ENCODE measurements around the gene RTF1. TPM values are rescaled to one million over a fixed set of nuclear protein-coding genes. Genes with fewer than 3 reads are reported as not detected.

RTF1 gene
- total RNA-seq, 1 donor from 2014 or later = 54.4 TPM

- no peaks in the 10 kb centered on the region for H3K36me3 Mint-ChIP-seq
- TF ChIP-seq, protein P1, sequence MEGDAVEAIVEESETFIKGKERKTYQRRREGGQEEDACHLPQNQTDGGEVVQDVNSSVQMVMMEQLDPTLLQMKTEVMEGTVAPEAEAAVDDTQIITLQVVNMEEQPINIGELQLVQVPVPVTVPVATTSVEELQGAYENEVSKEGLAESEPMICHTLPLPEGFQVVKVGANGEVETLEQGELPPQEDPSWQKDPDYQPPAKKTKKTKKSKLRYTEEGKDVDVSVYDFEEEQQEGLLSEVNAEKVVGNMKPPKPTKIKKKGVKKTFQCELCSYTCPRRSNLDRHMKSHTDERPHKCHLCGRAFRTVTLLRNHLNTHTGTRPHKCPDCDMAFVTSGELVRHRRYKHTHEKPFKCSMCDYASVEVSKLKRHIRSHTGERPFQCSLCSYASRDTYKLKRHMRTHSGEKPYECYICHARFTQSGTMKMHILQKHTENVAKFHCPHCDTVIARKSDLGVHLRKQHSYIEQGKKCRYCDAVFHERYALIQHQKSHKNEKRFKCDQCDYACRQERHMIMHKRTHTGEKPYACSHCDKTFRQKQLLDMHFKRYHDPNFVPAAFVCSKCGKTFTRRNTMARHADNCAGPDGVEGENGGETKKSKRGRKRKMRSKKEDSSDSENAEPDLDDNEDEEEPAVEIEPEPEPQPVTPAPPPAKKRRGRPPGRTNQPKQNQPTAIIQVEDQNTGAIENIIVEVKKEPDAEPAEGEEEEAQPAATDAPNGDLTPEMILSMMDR (conservative IDR thresholded peaks at IDR 0.05) = no peak
- no peaks in the 10 kb centered on the region for H3K9me3 Mint-ChIP-seq
- no peak for DNase-seq (ENCODE audit: extremely low spot score, unreplicated experiment)
- H3K4me1 Mint-ChIP-seq (ENCODE audit: unreplicated experiment) = peaks cover 4% of the 10 kb centered on the region
- H3K4me3 Mint-ChIP-seq = peak overlapping the region; percentile 59
- peaks cover 100% of the 10 kb centered on the region for H3K27me3 Mint-ChIP-seq
- H3K27ac Mint-ChIP-seq = peak overlapping the region; percentile 59
Observed at GRCh38 chr15:41502795-41503668, 86.1 kb downstream of the RTF1 start.

- Mint-ChIP-seq H3K4me3 (peak overlapping the region; percentile 59), H3K9me3 (no peaks in the 10 kb centered on the region), H3K27ac (peak overlapping the region; percentile 59), H3K4me1 (ENCODE audit: unreplicated experiment) (peaks cover 4% of the 10 kb centered on the region), H3K36me3 (no peaks in the 10 kb centered on the region), H3K27me3 (peaks cover 98% of the 10 kb centered on the region)
- TF ChIP-seq, protein P1 (conservative IDR thresholded peaks at IDR 0.05) = no peak
- no peak for DNase-seq (ENCODE audit: extremely low spot score, unreplicated experiment)
Observed at GRCh38 chr15:41503669-41504010, 86.7 kb downstream of the RTF1 start.

DNA sequence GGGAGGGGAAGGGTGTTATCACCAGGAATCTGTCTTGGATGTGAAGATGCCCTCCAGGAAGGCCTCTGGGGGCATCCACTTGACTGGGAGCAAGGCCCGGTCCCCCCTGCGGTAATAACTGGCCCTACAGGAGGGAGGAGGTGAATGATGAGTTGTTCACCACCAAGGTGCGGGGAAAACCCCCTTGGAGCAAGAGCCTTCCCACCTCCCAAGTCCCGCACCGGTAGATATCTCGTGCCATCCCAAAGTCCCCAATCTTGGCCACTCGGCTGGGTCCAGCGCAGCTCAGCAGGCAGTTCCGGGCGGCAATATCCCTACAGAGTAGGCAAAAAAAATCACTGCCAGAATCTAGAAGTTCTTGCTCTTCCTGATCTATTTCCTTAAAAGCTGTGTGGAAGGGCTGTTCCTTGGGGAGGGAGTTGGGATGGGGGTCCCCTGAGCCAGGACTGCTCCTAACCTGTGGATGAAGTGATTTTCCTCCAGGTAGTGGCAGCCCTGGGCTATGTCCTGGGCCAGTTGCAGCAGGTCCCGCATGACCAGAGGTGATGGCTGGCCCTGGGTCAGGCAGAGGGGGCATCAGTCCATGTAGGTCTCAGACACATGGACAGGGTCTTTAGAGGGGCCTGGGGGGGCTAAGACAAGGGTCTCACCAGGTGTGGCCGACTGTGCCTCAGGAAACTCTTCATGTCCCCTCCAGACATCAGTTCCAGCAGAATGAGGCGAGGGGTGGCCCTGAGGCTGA, 88.0 kb downstream of the RTF1 start:
- TF ChIP-seq, protein P1 (conservative IDR thresholded peaks at IDR 0.05) = no peak

GRCh38 chr15:41505776-41506175, 88.9 kb downstream of the RTF1 start:
- Mint-ChIP-seq H3K36me3 (no peaks in the 10 kb centered on the region), H3K4me3 (no peak overlapping the region), H3K9me3 (no peaks in the 10 kb centered on the region), H3K27me3 (peaks cover 95% of the 10 kb centered on the region), H3K27ac (no peak overlapping the region), H3K4me1 (ENCODE audit: unreplicated experiment) (peaks cover 4% of the 10 kb centered on the region)
- TF ChIP-seq, protein P1 (conservative IDR thresholded peaks at IDR 0.05) = no peak
- no peak for DNase-seq (ENCODE audit: extremely low spot score, unreplicated experiment)

More for the DNA sequence above, 88.0 kb downstream of the RTF1 start:
- Mint-ChIP-seq H3K4me3 (no peak overlapping the region), H3K27me3 (peaks cover 95% of the 10 kb centered on the region), H3K4me1 (ENCODE audit: unreplicated experiment) (peaks cover 4% of the 10 kb centered on the region), H3K36me3 (no peaks in the 10 kb centered on the region), H3K27ac (no peak overlapping the region), H3K9me3 (no peaks in the 10 kb centered on the region)
- no peak for DNase-seq (ENCODE audit: extremely low spot score, unreplicated experiment)

GRCh38 chr15:41506796-41507341, 90.0 kb downstream of the RTF1 start:
- H3K9me3 Mint-ChIP-seq = no peaks in the 10 kb centered on the region
- TF ChIP-seq, protein P1 (conservative IDR thresholded peaks at IDR 0.05) = no peak
- peaks cover 87% of the 10 kb centered on the region for H3K27me3 Mint-ChIP-seq
- H3K4me3 Mint-ChIP-seq = no peak overlapping the region
- no peaks in the 10 kb centered on the region for H3K36me3 Mint-ChIP-seq
- no peaks in the 10 kb centered on the region for H3K4me1 Mint-ChIP-seq (ENCODE audit: unreplicated experiment)
- no peak overlapping the region for H3K27ac Mint-ChIP-seq
- no peak for DNase-seq (ENCODE audit: extremely low spot score, unreplicated experiment)

All from type B pancreatic cell (in vitro differentiated cells).